Measurements from ENCODE around the gene SEPTIN11. TPM values are rescaled to one million over a fixed set of nuclear protein-coding genes. Genes with fewer than 3 reads are reported as not detected.

The SEPTIN11 gene
- total RNA-seq, 1 donor from 2014 or later = 30.1 TPM

DNA sequence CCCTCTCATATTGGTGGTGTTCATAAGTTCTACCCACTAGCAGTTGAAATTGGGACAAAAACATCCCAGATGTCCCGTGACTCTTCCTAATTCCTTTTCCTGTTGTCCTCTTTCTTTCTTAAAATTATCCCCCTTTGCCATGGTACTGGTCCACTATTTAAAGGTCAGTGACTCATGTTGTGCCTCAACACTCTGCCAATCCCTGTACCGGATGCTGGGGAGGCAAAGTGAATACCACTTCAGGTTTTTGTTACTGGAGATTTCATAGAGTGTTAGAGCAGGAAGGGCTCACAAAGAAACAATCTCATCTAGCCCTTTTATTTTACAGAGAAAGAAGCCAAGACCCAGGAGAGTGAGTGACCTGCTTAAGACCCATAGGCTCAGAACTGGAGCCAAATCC lies 24.6 kb downstream of the SEPTIN11 start:
- no peak overlapping the region for H3K4me3 ChIP-seq
- no peaks in the 10 kb centered on the region for H3K27me3 ChIP-seq (ENCODE audit: low read depth)
- H3K9me3 ChIP-seq (replicated peaks) = no peaks in the 10 kb centered on the region
- no peak for DNase-seq
- intact Hi-C loops (cut with micrococcal nuclease) = no loop called here
- peaks cover 4% of the 10 kb centered on the region for H3K4me1 ChIP-seq
- TF ChIP-seq, protein P1, sequence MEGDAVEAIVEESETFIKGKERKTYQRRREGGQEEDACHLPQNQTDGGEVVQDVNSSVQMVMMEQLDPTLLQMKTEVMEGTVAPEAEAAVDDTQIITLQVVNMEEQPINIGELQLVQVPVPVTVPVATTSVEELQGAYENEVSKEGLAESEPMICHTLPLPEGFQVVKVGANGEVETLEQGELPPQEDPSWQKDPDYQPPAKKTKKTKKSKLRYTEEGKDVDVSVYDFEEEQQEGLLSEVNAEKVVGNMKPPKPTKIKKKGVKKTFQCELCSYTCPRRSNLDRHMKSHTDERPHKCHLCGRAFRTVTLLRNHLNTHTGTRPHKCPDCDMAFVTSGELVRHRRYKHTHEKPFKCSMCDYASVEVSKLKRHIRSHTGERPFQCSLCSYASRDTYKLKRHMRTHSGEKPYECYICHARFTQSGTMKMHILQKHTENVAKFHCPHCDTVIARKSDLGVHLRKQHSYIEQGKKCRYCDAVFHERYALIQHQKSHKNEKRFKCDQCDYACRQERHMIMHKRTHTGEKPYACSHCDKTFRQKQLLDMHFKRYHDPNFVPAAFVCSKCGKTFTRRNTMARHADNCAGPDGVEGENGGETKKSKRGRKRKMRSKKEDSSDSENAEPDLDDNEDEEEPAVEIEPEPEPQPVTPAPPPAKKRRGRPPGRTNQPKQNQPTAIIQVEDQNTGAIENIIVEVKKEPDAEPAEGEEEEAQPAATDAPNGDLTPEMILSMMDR (IDR thresholded peaks at IDR 0.05; ENCODE audit: borderline replicate concordance) = no peak
- H3K36me3 ChIP-seq = no peaks in the 10 kb centered on the region
- no peak overlapping the region for H3K27ac ChIP-seq (replicated peaks)

DNA sequence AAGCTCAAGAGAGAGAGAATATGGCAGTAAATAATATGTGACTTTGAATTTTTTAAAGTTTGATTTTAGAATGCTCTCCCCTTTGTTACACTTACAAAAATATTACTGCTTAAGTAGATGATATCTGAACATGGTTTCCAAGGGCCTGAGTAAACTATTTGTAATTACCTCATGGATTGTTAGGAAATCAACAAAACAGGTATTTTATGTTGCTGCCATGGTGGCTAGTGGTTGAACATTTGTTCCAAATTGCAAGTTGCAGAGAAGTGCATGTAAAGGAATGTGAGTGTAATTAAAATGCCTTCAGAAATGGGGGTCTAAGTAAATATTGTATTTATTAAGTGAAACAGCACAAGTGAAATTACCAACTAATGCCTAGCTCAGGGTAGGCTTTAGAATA lies 27.6 kb downstream of the SEPTIN11 start:
- TF ChIP-seq, protein P1 (IDR thresholded peaks at IDR 0.05; ENCODE audit: borderline replicate concordance) = no peak
- peaks cover 25% of the 10 kb centered on the region for H3K4me1 ChIP-seq
- no peaks in the 10 kb centered on the region for H3K9me3 ChIP-seq (replicated peaks)
- no peaks in the 10 kb centered on the region for H3K27me3 ChIP-seq (ENCODE audit: low read depth)
- H3K36me3 ChIP-seq = no peaks in the 10 kb centered on the region
- no peak overlapping the region for H3K4me3 ChIP-seq
- H3K27ac ChIP-seq (replicated peaks) = no peak overlapping the region
- DNase-seq = no peak
- intact Hi-C loops (cut with micrococcal nuclease) = no loop called here

DNA sequence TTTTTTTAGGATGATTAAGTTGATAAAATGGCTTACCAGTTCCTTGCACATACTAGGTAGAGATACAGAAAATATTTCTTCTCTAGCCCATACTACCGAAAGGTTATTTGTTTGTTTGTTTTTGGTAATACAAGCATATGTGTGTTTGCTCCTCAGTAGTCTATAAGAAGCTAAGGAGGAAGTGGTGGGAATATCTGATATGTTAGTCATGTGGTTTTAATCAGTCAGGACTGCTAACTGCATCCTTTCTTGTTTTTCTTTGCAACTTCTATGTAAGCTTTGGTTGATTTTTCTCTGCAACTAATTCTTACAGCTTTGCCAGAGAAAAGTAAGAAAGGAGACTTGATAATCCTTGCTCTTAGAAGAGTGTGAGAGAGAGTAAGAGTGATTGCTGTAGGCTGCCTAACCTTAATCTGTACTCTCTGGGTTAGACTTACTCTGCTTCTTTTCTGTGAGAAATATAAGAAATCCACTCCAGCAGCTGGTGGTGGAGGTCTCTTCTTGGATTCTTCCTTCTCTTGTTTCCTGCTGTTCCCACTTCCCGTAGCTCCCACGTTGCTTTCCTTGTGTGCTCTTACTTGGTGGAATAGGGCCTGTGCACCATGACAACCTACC lies 28.3 kb downstream of the SEPTIN11 start:
- TF ChIP-seq, protein P1 (IDR thresholded peaks at IDR 0.05; ENCODE audit: borderline replicate concordance) = no peak
- intact Hi-C loops (cut with micrococcal nuclease) = no loop called here
- H3K4me1 ChIP-seq = peaks cover 32% of the 10 kb centered on the region
- DNase-seq = no peak
- H3K27me3 ChIP-seq (ENCODE audit: low read depth) = no peaks in the 10 kb centered on the region
- H3K4me3 ChIP-seq = no peak overlapping the region
- no peak overlapping the region for H3K27ac ChIP-seq (replicated peaks)
- H3K9me3 ChIP-seq (replicated peaks) = no peaks in the 10 kb centered on the region
- no peaks in the 10 kb centered on the region for H3K36me3 ChIP-seq

DNA sequence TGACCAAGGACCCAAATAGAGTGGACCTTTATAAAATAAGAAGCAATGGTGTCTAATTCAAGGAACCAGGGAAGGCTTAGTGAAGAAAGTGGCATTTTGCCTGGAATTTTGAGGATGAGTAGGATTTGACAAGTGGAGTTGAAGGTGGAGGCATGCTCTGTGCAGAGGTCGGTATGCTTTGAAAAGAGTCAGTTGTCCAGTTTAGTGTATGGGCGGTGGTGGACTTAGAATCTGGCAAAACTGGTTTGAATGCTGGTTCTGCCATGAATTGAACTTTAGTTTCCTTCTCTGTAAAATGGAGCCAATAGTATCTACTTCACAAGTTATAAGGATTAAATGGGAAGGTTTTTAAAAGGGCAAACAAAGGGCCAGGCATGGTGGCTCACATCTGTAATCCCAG lies 29.7 kb downstream of the SEPTIN11 start:
- H3K4me1 ChIP-seq = peaks cover 44% of the 10 kb centered on the region
- no peak overlapping the region for H3K27ac ChIP-seq (replicated peaks)
- TF ChIP-seq, protein P1 (IDR thresholded peaks at IDR 0.05; ENCODE audit: borderline replicate concordance) = no peak
- H3K27me3 ChIP-seq (ENCODE audit: low read depth) = no peaks in the 10 kb centered on the region
- intact Hi-C loops (cut with micrococcal nuclease) = no loop called here
- no peak for DNase-seq
- H3K9me3 ChIP-seq (replicated peaks) = no peaks in the 10 kb centered on the region
- H3K4me3 ChIP-seq = no peak overlapping the region
- H3K36me3 ChIP-seq = no peaks in the 10 kb centered on the region

DNA sequence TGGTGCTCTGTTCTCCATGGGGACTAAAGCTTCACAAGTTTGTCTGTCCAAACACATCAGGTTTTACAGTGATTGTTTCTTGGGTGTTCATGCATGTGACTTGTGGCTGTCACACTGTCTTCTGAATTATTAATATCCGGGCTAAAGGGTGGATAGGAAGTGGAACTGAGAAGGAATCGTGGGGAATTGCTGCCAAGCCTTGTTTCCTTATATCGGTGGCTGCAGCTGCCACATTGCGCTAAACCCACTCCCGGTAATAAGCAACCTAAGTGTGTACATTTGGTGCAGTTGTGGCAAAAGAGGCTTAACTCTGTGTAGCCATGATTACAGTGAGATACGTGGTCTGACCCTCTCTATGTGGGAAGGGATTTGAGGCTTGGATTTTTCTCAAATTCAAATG lies 30.7 kb downstream of the SEPTIN11 start:
- no peaks in the 10 kb centered on the region for H3K36me3 ChIP-seq
- no peak overlapping the region for H3K4me3 ChIP-seq
- intact Hi-C loops (cut with micrococcal nuclease) = no loop called here
- peaks cover 52% of the 10 kb centered on the region for H3K4me1 ChIP-seq
- H3K27me3 ChIP-seq (ENCODE audit: low read depth) = no peaks in the 10 kb centered on the region
- H3K27ac ChIP-seq (replicated peaks) = no peak overlapping the region
- TF ChIP-seq, protein P1 (IDR thresholded peaks at IDR 0.05; ENCODE audit: borderline replicate concordance) = no peak
- DNase-seq = no peak
- no peaks in the 10 kb centered on the region for H3K9me3 ChIP-seq (replicated peaks)

Measured in left ventricle myocardium inferior (tissue), 1 donor.